ENCODE results near the gene TMEM248.
"Not testable (repeated sequence)": the region's sequence is repeated elsewhere in the genome, so short reads cannot be mapped to it uniquely, and the experiment has no call there.

Gene TMEM248

GRCh38 chr7:66910789-66911188, 10.2 kb upstream of the TMEM248 start:
- no peak for DNase-seq

- DNase-seq, result not testable (repeated sequence)
These were observed 9.8 kb upstream of the TMEM248 start for GRCh38 chr7:66911191-66911590.

GRCh38 chr7:66912195-66912594, 8.8 kb upstream of the TMEM248 start:
- DNase-seq, result no peak

GRCh38 chr7:66913118-66914037, 7.6 kb upstream of the TMEM248 start:
- DNase-seq, result no peak

GRCh38 chr7:66917904-66918303, 3.1 kb upstream of the TMEM248 start:
- not testable (repeated sequence) for DNase-seq

- peak; percentile 82 for DNase-seq
These were observed 1.7 kb upstream of the TMEM248 start for GRCh38 chr7:66919304-66919703.

GRCh38 chr7:66919704-66920103, 1.3 kb upstream of the TMEM248 start:
- DNase-seq, result no peak

- peak; percentile 20 for DNase-seq
These were observed 769 bp upstream of the TMEM248 start for GRCh38 chr7:66920256-66920655.

- peak; percentile 34 for DNase-seq
These were observed 432 bp downstream of the TMEM248 start for GRCh38 chr7:66921396-66921917.

GRCh38 chr7:66921918-66922486, 977 bp downstream of the TMEM248 start:
- DNase-seq, result peak; percentile 56

GRCh38 chr7:66925255-66925654, 4.2 kb downstream of the TMEM248 start:
- DNase-seq, result no peak

- DNase-seq, result no peak
These were observed 6.4 kb downstream of the TMEM248 start for GRCh38 chr7:66927348-66927948.

GRCh38 chr7:66928388-66928787, 7.4 kb downstream of the TMEM248 start:
- peak; percentile 17 for DNase-seq

GRCh38 chr7:66929165-66929564, 8.1 kb downstream of the TMEM248 start:
- DNase-seq, result no peak

GRCh38 chr7:66929935-66930334, 8.9 kb downstream of the TMEM248 start:
- no peak for DNase-seq

GRCh38 chr7:66930341-66930740, 9.3 kb downstream of the TMEM248 start:
- DNase-seq, result peak; percentile 72

- peak; percentile 50 for DNase-seq
These were observed 12.4 kb downstream of the TMEM248 start for GRCh38 chr7:66933469-66933868.

GRCh38 chr7:66937940-66938339, 16.9 kb downstream of the TMEM248 start:
- no peak for DNase-seq

- no peak for DNase-seq
These were observed 18.3 kb downstream of the TMEM248 start for GRCh38 chr7:66939325-66939724.

- DNase-seq, result peak; percentile 61
These were observed 25.5 kb downstream of the TMEM248 start for GRCh38 chr7:66946545-66946944.

- DNase-seq, result no peak
These were observed 27.6 kb downstream of the TMEM248 start for GRCh38 chr7:66948480-66949109.

- no peak for DNase-seq
These were observed 29.3 kb downstream of the TMEM248 start for GRCh38 chr7:66950311-66950710.

GRCh38 chr7:66950763-66951162, 29.7 kb downstream of the TMEM248 start:
- DNase-seq, result no peak

Measured in hematopoietic multipotent progenitor cell treated with erythropoietin and hydrocortisone succinate and interleukin-3 and kit ligand, for 4 days (in vitro differentiated cells).